NCI-H2227 treated with DMSO at 0.1 percent for 48 hours (cell line): Measurements from ENCODE around the gene GOLGB1.

Source experiments
- DNase-seq: peaks from one replicate; lab custom pipeline; 2025; lab: John Stamatoyannopoulos, UW

GOLGB1 gene

GRCh38 chr3:121677141-121677540 is 72.4 kb downstream of the GOLGB1 start:
- DNase-seq = no peak

GRCh38 chr3:121670676-121671075 is 78.9 kb downstream of the GOLGB1 start:
- no peak for DNase-seq

GRCh38 chr3:121667333-121667732 is 82.2 kb downstream of the GOLGB1 start:
- no peak for DNase-seq

GRCh38 chr3:121665488-121665887 is 84.1 kb downstream of the GOLGB1 start:
- DNase-seq = no peak

- no peak for DNase-seq
Measured at GRCh38 chr3:121663171-121663847, 86.2 kb downstream of the GOLGB1 start.

- DNase-seq = no peak
Measured at GRCh38 chr3:121662742-121663141, 86.8 kb downstream of the GOLGB1 start.

- DNase-seq = no peak
Measured at GRCh38 chr3:121661376-121661775, 88.2 kb downstream of the GOLGB1 start.

- no peak for DNase-seq
Measured at GRCh38 chr3:121660356-121661171, 89.0 kb downstream of the GOLGB1 start, which contains the start of gene HCLS1. Gene HCLS1 (minus strand): TSS chr3:121660903. CDS start chr3:121658347, 2,556 bp downstream.

- no peak for DNase-seq
Measured at GRCh38 chr3:121659586-121659985, 90.0 kb downstream of the GOLGB1 start.

- DNase-seq = no peak
Measured at GRCh38 chr3:121658716-121659435, 90.7 kb downstream of the GOLGB1 start.

GRCh38 chr3:121654493-121655385 is 94.8 kb downstream of the GOLGB1 start:
- DNase-seq = no peak

GRCh38 chr3:121651684-121652083 is 97.9 kb downstream of the GOLGB1 start:
- no peak for DNase-seq

GRCh38 chr3:121649645-121650044 is 99.9 kb downstream of the GOLGB1 start:
- DNase-seq = no peak

GRCh38 chr3:121648219-121648958 is 101.2 kb downstream of the GOLGB1 start:
- DNase-seq = no peak

GRCh38 chr3:121645054-121645453 is 104.5 kb downstream of the GOLGB1 start:
- DNase-seq = no peak

- DNase-seq = no peak
Measured at GRCh38 chr3:121642601-121643314, 106.8 kb downstream of the GOLGB1 start.

- DNase-seq = no peak
Measured at GRCh38 chr3:121641127-121641526, 108.4 kb downstream of the GOLGB1 start.

- no peak for DNase-seq
Measured at GRCh38 chr3:121637922-121638321, 111.6 kb downstream of the GOLGB1 start.

- no peak for DNase-seq
Measured at GRCh38 chr3:121630355-121630754, 119.2 kb downstream of the GOLGB1 start.

GRCh38 chr3:121629601-121630000 is 119.9 kb downstream of the GOLGB1 start:
- no peak for DNase-seq
